BJ (cell line): Measurements from ENCODE around the gene JAK1. TPM values are rescaled to one million over a fixed set of nuclear protein-coding genes. Genes with fewer than 3 reads are reported as not detected.

Experiments used
- CTCF ChIA-PET: fragments of 350-600 bp; formaldehyde crosslinking; extraction: SDS; loops from one replicate; lab custom pipeline; 2021; ENCODE audit warnings: antibody characterized with exemption, inconsistent platforms; lab: Yijun Ruan, JAX
- POLR2A ChIA-PET: fragments of 300-600 bp; sonication (Branson Sonifier 250); formaldehyde crosslinking; extraction: SDS; loops from one replicate; lab custom pipeline; 2021; ENCODE audit warnings: antibody characterized with exemption; lab: Charles Lee
- DNase-seq: peaks from one replicate; pipeline ENCODE4 v3.0.0-alpha.2; 2011; ENCODE audit warnings: low read depth
- H3K27me3 ChIP-seq: 2 replicates; pipeline ENCODE4 v1.6.0; 2011; ENCODE audit warnings: low read length; ENCODE audit not compliant: control insufficient read depth, insufficient read depth
- H3K36me3 ChIP-seq: 2 replicates; pipeline ENCODE4 v1.5.1; 2011; ENCODE audit warnings: low read length; ENCODE audit not compliant: control insufficient read depth, insufficient read depth
- H3K4me3 ChIP-seq: 2 replicates; pipeline ENCODE4 v1.5.1; 2011; ENCODE audit warnings: low read depth, mild to moderate bottlenecking, control low read depth, low read length
- polyA plus RNA-seq: library from polyadenylated mRNA; depleted of rRNA; stranded (reverse); fragments of >200 nt; gene quantifications from 2 replicates; pipeline ENCODE4 v1.2.3, GENCODE V29; 2011
- TF ChIP-seq, protein P1 (sequence below): IDR thresholded peaks from 2 replicates; pipeline ENCODE4 v1.5.1; 2011; ENCODE audit warnings: low read depth, mild to moderate bottlenecking, control low read depth, inconsistent platforms, low read length, moderate library complexity; ENCODE audit not compliant: insufficient read depth

Gene JAK1
- polyA plus RNA-seq, 1 experiment, result 95.0 TPM

DNA sequence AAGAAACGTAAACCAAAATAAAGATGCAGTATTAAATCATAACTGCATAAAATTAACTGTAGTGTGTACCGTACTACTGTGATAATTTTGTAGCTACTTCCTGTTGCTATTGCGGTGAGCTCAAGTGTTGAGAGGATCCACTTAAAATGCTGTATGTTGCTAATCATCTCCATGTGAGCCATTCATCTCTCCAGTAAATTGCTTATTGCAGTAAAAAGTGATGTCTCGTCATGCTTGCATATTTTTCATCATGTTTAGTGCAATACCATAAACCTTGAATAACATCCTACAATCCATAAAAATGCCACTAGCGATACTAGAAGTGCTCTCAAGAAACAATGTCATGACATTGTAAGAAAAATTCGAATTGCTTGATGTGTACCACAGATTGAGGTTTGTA, 155.2 kb downstream of the JAK1 start:
- CTCF ChIA-PET, result no interaction called here

DNA sequence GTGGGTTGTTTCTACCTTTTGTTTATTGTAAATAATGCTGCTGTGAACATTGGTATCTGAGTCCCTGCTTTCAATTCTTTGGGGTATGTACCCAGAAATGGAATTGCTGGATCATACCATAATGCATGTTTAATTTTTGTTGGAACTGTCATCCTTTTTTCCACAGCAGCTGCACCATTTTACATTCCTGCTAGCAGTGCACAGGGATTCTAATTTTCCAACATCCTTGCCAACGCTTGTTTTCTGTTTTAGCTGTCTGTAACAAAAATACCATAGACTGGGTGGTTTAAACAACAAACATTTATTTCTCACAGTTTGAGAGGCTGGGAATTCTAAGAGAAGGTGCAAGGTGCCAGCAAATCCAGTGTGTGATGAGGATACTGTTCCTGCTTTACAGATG, 156.3 kb downstream of the JAK1 start:
- DNase-seq, result no peak
- CTCF ChIA-PET, result interaction anchor here (0.9 kb wide), 1 partner anchor 14 kb away, joined by 4 read pairs; no protein-coding TSS in a partner anchor
- Histone ChIP-seq H3K4me3 (no peak overlapping the region), H3K36me3 (no peaks in the 10 kb centered on the region), H3K27me3 (no peaks in the 10 kb centered on the region)
- TF ChIP-seq, protein P1, sequence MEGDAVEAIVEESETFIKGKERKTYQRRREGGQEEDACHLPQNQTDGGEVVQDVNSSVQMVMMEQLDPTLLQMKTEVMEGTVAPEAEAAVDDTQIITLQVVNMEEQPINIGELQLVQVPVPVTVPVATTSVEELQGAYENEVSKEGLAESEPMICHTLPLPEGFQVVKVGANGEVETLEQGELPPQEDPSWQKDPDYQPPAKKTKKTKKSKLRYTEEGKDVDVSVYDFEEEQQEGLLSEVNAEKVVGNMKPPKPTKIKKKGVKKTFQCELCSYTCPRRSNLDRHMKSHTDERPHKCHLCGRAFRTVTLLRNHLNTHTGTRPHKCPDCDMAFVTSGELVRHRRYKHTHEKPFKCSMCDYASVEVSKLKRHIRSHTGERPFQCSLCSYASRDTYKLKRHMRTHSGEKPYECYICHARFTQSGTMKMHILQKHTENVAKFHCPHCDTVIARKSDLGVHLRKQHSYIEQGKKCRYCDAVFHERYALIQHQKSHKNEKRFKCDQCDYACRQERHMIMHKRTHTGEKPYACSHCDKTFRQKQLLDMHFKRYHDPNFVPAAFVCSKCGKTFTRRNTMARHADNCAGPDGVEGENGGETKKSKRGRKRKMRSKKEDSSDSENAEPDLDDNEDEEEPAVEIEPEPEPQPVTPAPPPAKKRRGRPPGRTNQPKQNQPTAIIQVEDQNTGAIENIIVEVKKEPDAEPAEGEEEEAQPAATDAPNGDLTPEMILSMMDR, result no peak
- POLR2A ChIA-PET, result no interaction called here

More for the DNA sequence above, 155.2 kb downstream of the JAK1 start:
- POLR2A ChIA-PET, result no interaction called here
- TF ChIP-seq, protein P1, result no peak
- Histone ChIP-seq H3K4me3 (no peak overlapping the region), H3K27me3 (no peaks in the 10 kb centered on the region), H3K36me3 (no peaks in the 10 kb centered on the region)
- no peak for DNase-seq

DNA sequence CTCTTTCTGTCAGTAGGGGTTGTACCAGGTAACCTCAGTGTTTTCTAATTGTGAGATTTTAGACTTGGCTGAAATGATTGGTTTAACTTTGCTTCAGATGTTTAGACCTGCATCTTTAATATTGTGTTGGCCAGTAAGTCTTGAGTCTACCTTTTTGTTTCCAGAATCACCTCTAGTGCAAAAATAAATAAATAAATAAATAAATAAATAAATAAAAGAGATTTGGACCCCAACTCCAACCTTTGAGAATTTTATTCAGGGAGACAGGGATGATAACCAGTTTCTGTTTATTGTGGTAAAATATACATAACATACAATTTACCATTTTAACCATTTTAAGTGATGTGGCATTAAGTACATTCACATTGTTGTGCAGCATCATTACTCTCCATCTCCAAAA, 157.0 kb downstream of the JAK1 start:
- DNase-seq, result no peak
- CTCF ChIA-PET, result interaction anchor here (0.6 to 0.9 kb wide), 2 partner anchors 14 to 24 kb away, joined by 3 to 4 read pairs; no protein-coding TSS in a partner anchor
- H3K36me3 ChIP-seq, result no peaks in the 10 kb centered on the region

GRCh38 chr1:64801851-64802523, 164.4 kb downstream of the JAK1 start:
- POLR2A ChIA-PET, result no interaction called here

More for the DNA sequence above, 157.0 kb downstream of the JAK1 start:
- H3K4me3 ChIP-seq, result no peak overlapping the region
- TF ChIP-seq, protein P1, result no peak
- H3K27me3 ChIP-seq, result no peaks in the 10 kb centered on the region
- POLR2A ChIA-PET, result no interaction called here

DNA sequence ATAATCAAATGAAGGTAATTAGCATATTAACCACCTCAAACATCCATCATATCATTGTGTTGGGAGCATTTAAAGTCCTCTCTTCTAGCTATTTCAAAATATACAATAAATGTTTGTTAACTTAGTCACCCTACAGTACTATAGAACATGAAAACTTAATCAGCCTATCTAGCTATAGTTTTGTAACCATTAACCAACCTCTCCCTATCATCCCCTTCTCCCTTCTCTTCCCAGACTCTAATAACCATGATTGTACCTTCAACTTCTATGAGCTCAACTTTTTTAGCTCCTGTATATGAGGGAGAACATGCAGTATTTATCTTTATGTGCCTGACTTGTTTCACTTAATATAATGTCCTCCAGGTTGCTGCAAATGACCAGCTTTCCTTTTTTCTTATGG, 167.5 kb downstream of the JAK1 start:
- CTCF ChIA-PET, result no interaction called here
- no peak for DNase-seq
- Histone ChIP-seq H3K27me3 (no peaks in the 10 kb centered on the region), H3K4me3 (no peak overlapping the region), H3K36me3 (no peaks in the 10 kb centered on the region)
- POLR2A ChIA-PET, result no interaction called here
- TF ChIP-seq, protein P1, result no peak

More at GRCh38 chr1:64801851-64802523, 164.4 kb downstream of the JAK1 start:
- DNase-seq, result no peak
- Histone ChIP-seq H3K4me3 (no peak overlapping the region), H3K27me3 (no peaks in the 10 kb centered on the region), H3K36me3 (no peaks in the 10 kb centered on the region)
- TF ChIP-seq, protein P1, result no peak
- CTCF ChIA-PET, result no interaction called here
